Glutamatergic neuron (in vitro differentiated cells): ENCODE measurements around the gene SIRPA. TPM values are rescaled to one million over a fixed set of nuclear protein-coding genes. Genes with fewer than 3 reads are reported as not detected.

Source experiments
- DNase-seq: peaks from one replicate; pipeline ENCODE4 v3.0.0; 2022
- H3K27ac Mint-ChIP-seq: one replicate; pipeline ENCODE4 v1.8.0; 2020; ENCODE audit warnings: mild to moderate bottlenecking, mixed read lengths, inconsistent platforms; ENCODE audit not compliant: unreplicated experiment
- H3K27me3 Mint-ChIP-seq: one replicate; pipeline ENCODE4 v1.8.0; 2020; ENCODE audit warnings: mild to moderate bottlenecking, moderate library complexity, mixed read lengths, inconsistent platforms; ENCODE audit not compliant: unreplicated experiment
- H3K36me3 Mint-ChIP-seq: one replicate; pipeline ENCODE4 v1.8.0; 2020; ENCODE audit warnings: mild to moderate bottlenecking, mixed read lengths, inconsistent platforms; ENCODE audit not compliant: unreplicated experiment
- H3K4me1 Mint-ChIP-seq: one replicate; pipeline ENCODE4 v1.8.0; 2020; ENCODE audit warnings: mild to moderate bottlenecking, low read depth, mixed read lengths, inconsistent platforms; ENCODE audit not compliant: unreplicated experiment
- H3K4me3 Mint-ChIP-seq: one replicate; pipeline ENCODE4 v1.8.0; 2020; ENCODE audit warnings: mild to moderate bottlenecking, mixed read lengths, inconsistent platforms; ENCODE audit not compliant: unreplicated experiment
- H3K9me3 Mint-ChIP-seq: one replicate; pipeline ENCODE4 v1.8.0; 2020; ENCODE audit warnings: mild to moderate bottlenecking, moderate library complexity, mixed read lengths, inconsistent platforms; ENCODE audit not compliant: unreplicated experiment
- total RNA-seq: library from RNA; stranded (reverse); fragmentation: NEBNext Ultra II Directional; extraction: Animal tissue kit (Norgen Biotek cat#: 25700); gene quantifications from one replicate; pipeline ENCODE4 v1.2.1, GENCODE V29; 2021; ENCODE audit not compliant: unreplicated experiment
- TF ChIP-seq, protein P1 (sequence below): fragments of 200-600 bp; sonication (generic); IDR thresholded peaks from one replicate; pipeline ENCODE4 v1.5.0; 2021; ENCODE audit not compliant: partially characterized antibody, unreplicated experiment

Gene SIRPA
- total RNA-seq, 1 donor from 2014 or later, result 0.34 TPM

- Mint-ChIP-seq H3K36me3 (no peaks in the 10 kb centered on the region), H3K9me3 (peaks cover 4% of the 10 kb centered on the region), H3K27ac (no peak overlapping the region), H3K4me1 (peaks cover 6% of the 10 kb centered on the region), H3K27me3 (peaks cover 4% of the 10 kb centered on the region), H3K4me3 (no peak overlapping the region)
- TF ChIP-seq, protein P1, sequence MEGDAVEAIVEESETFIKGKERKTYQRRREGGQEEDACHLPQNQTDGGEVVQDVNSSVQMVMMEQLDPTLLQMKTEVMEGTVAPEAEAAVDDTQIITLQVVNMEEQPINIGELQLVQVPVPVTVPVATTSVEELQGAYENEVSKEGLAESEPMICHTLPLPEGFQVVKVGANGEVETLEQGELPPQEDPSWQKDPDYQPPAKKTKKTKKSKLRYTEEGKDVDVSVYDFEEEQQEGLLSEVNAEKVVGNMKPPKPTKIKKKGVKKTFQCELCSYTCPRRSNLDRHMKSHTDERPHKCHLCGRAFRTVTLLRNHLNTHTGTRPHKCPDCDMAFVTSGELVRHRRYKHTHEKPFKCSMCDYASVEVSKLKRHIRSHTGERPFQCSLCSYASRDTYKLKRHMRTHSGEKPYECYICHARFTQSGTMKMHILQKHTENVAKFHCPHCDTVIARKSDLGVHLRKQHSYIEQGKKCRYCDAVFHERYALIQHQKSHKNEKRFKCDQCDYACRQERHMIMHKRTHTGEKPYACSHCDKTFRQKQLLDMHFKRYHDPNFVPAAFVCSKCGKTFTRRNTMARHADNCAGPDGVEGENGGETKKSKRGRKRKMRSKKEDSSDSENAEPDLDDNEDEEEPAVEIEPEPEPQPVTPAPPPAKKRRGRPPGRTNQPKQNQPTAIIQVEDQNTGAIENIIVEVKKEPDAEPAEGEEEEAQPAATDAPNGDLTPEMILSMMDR, result no peak
- DNase-seq, result no peak
These were observed 18.8 kb upstream of the SIRPA start for GRCh38 chr20:1876217-1876921.

GRCh38 chr20:1876975-1877608, 18.1 kb upstream of the SIRPA start:
- peaks cover 6% of the 10 kb centered on the region for H3K4me1 Mint-ChIP-seq
- H3K36me3 Mint-ChIP-seq, result no peaks in the 10 kb centered on the region
- H3K9me3 Mint-ChIP-seq, result peaks cover 4% of the 10 kb centered on the region
- TF ChIP-seq, protein P1, result no peak
- no peak overlapping the region for H3K4me3 Mint-ChIP-seq
- H3K27ac Mint-ChIP-seq, result no peak overlapping the region
- no peak for DNase-seq
- H3K27me3 Mint-ChIP-seq, result peaks cover 4% of the 10 kb centered on the region

- no peak overlapping the region for H3K4me3 Mint-ChIP-seq
- peaks cover 4% of the 10 kb centered on the region for H3K27me3 Mint-ChIP-seq
- no peak overlapping the region for H3K27ac Mint-ChIP-seq
- TF ChIP-seq, protein P1, result no peak
- peaks cover 6% of the 10 kb centered on the region for H3K4me1 Mint-ChIP-seq
- peaks cover 4% of the 10 kb centered on the region for H3K9me3 Mint-ChIP-seq
- DNase-seq, result no peak
- no peaks in the 10 kb centered on the region for H3K36me3 Mint-ChIP-seq
These were observed 17.5 kb upstream of the SIRPA start for GRCh38 chr20:1877609-1878200.

DNA sequence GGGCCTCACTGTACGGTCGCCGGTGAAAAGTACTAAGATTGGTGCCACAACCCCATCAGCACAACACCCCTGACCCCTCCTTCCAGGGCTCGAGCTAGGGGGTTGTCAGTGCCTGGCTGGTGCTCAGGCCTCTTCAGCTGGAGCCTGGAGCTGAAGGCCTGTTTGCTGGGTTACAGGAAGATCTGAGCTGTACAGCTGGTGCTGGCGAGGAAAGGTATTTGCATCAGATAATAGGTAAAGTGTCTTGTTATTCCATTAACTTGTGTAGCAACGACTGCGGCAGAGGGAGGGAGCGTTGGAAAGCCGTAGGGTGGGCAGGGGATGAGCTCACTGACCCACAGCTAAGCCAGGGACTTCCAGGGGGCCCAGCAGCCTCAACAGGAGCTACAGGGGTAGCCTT, 15.8 kb upstream of the SIRPA start:
- no peak overlapping the region for H3K4me3 Mint-ChIP-seq

More for the DNA sequence above, 15.8 kb upstream of the SIRPA start:
- no peak for DNase-seq
- Mint-ChIP-seq H3K9me3 (peaks cover 2% of the 10 kb centered on the region), H3K27ac (no peak overlapping the region), H3K27me3 (peaks cover 9% of the 10 kb centered on the region), H3K36me3 (no peaks in the 10 kb centered on the region), H3K4me1 (peaks cover 6% of the 10 kb centered on the region)
- TF ChIP-seq, protein P1, result no peak
